BLaER1 treated with 17β-estradiol and CSF1 and Interleukin-3, amounts not matched to agents 10 nM and 100 nM (cell line): Measurements from ENCODE around the gene TTI1.

ENCODE experiments used
- H3K27ac ChIP-seq, 11 experiments: shearing (Covaris generic); formaldehyde crosslinking; 2 replicates each; pipeline ENCODE4 v1.8.1; 2022
- H3K27me3 ChIP-seq, 11 experiments: shearing (Covaris generic); formaldehyde crosslinking; 2 replicates each; pipeline ENCODE4 v1.8.1; 2022
- H3K36me3 ChIP-seq, 11 experiments: shearing (Covaris generic); formaldehyde crosslinking; 2 replicates each; pipeline ENCODE4 v1.8.1; 2022
- H3K4me1 ChIP-seq, 10 experiments: shearing (Covaris generic); formaldehyde crosslinking; 2 replicates each; pipeline ENCODE4 v1.8.1; 2022
- H3K4me2 ChIP-seq, 11 experiments: shearing (Covaris generic); formaldehyde crosslinking; 2 replicates each; pipeline ENCODE4 v1.8.1; 2022
- H3K4me3 ChIP-seq, 10 experiments: shearing (Covaris generic); formaldehyde crosslinking; 2 replicates each; pipeline ENCODE4 v1.8.1; 2022
- H3K9ac ChIP-seq, 11 experiments: shearing (Covaris generic); formaldehyde crosslinking; 2 replicates each; pipeline ENCODE4 v1.8.1; 2022
- H3K9me3 ChIP-seq, 11 experiments: shearing (Covaris generic); formaldehyde crosslinking; replicated peaks in 1 of 11; 2 replicates each; pipeline ENCODE4 v1.8.1; 2022
- H4K20me1 ChIP-seq, 11 experiments: shearing (Covaris generic); formaldehyde crosslinking; 2 replicates each; pipeline ENCODE4 v1.8.1; 2022
- Cebpa-rat ChIP-seq, 11 experiments: shearing (Covaris generic); IDR thresholded peaks; 2 replicates each; pipeline ENCODE4 v1.8.1; 2022

The TTI1 gene

GRCh38 chr20:37954626-37955025 is 78.6 kb downstream of the TTI1 start:
- H3K9me3 ChIP-seq: peaks cover 0 to 9% (median 4%) of the 10 kb centered on the region in 11 experiments; a peak in 8 of 22 replicates
- H3K4me1 ChIP-seq: peaks cover 0 to 4% (median 0%) of the 10 kb centered on the region in 10 experiments; a peak in 1 of 20 replicates
- no peak overlapping the region for H3K9ac ChIP-seq
- H3K27ac ChIP-seq: no peak overlapping the region
- no peak for TF ChIP-seq Cebpa-rat (IDR thresholded peaks at IDR 0.05)
- H3K4me2 ChIP-seq: no peak overlapping the region
- no peaks in the 10 kb centered on the region for H4K20me1 ChIP-seq
- H3K36me3 ChIP-seq: no peaks in the 10 kb centered on the region
- H3K4me3 ChIP-seq: no peak overlapping the region
- H3K27me3 ChIP-seq: no peaks in the 10 kb centered on the region

GRCh38 chr20:37954190-37954589 is 79.1 kb downstream of the TTI1 start:
- no peak overlapping the region for H3K27ac ChIP-seq
- H3K9me3 ChIP-seq: peaks cover 0 to 9% (median 4%) of the 10 kb centered on the region in 11 experiments; a peak in 8 of 22 replicates
- H3K9ac ChIP-seq: no peak overlapping the region
- H3K27me3 ChIP-seq: no peaks in the 10 kb centered on the region
- peaks cover 0 to 4% (median 0%) of the 10 kb centered on the region in 10 experiments; a peak in 1 of 20 replicates for H3K4me1 ChIP-seq
- no peak overlapping the region for H3K4me3 ChIP-seq
- no peak for TF ChIP-seq Cebpa-rat (IDR thresholded peaks at IDR 0.05)
- no peaks in the 10 kb centered on the region for H3K36me3 ChIP-seq
- no peaks in the 10 kb centered on the region for H4K20me1 ChIP-seq
- no peak overlapping the region for H3K4me2 ChIP-seq

- Histone ChIP-seq H4K20me1 (no peaks in the 10 kb centered on the region), H3K9ac (no peak overlapping the region), H3K9me3 (peaks cover 10 to 23% (median 17%) of the 10 kb centered on the region in 11 experiments; a peak in 21 of 22 replicates), H3K27ac (no peak overlapping the region), H3K4me2 (no peak overlapping the region), H3K4me3 (no peak overlapping the region), H3K27me3 (no peaks in the 10 kb centered on the region), H3K4me1 (no peaks in the 10 kb centered on the region), H3K36me3 (no peaks in the 10 kb centered on the region)
- TF ChIP-seq Cebpa-rat (IDR thresholded peaks at IDR 0.05): no peak
Observed at GRCh38 chr20:37948956-37949355, 84.3 kb downstream of the TTI1 start.

- no peaks in the 10 kb centered on the region for H3K36me3 ChIP-seq
- peaks cover 0 to 7% (median 0%) of the 10 kb centered on the region in 10 experiments; a peak in 2 of 20 replicates for H3K4me1 ChIP-seq
- H3K4me2 ChIP-seq: no peak overlapping the region
- peaks cover 10 to 23% (median 17%) of the 10 kb centered on the region in 11 experiments; a peak in 21 of 22 replicates for H3K9me3 ChIP-seq
- no peaks in the 10 kb centered on the region for H3K27me3 ChIP-seq
- no peak overlapping the region for H3K27ac ChIP-seq
- H3K4me3 ChIP-seq: no peak overlapping the region
- TF ChIP-seq Cebpa-rat (IDR thresholded peaks at IDR 0.05): no peak
- H3K9ac ChIP-seq: no peak overlapping the region
- no peaks in the 10 kb centered on the region for H4K20me1 ChIP-seq
Observed at GRCh38 chr20:37947943-37948342, 85.3 kb downstream of the TTI1 start.

GRCh38 chr20:37946946-37947345 is 86.3 kb downstream of the TTI1 start:
- Histone ChIP-seq H3K27me3 (no peaks in the 10 kb centered on the region), H3K4me1 (peaks cover 0 to 8% (median 0%) of the 10 kb centered on the region in 10 experiments; a peak in 2 of 20 replicates), H3K27ac (no peak overlapping the region), H3K9ac (no peak overlapping the region), H3K36me3 (no peaks in the 10 kb centered on the region), H3K9me3 (peaks cover 10 to 20% (median 15%) of the 10 kb centered on the region in 11 experiments; a peak in 21 of 22 replicates), H3K4me3 (no peak overlapping the region), H3K4me2 (no peak overlapping the region), H4K20me1 (no peaks in the 10 kb centered on the region)
- no peak for TF ChIP-seq Cebpa-rat (IDR thresholded peaks at IDR 0.05)

GRCh38 chr20:37945091-37945547 is 88.1 kb downstream of the TTI1 start:
- no peak overlapping the region for H3K9ac ChIP-seq
- peaks cover 0 to 8% (median 0%) of the 10 kb centered on the region in 10 experiments; a peak in 2 of 20 replicates for H3K4me1 ChIP-seq
- no peak overlapping the region for H3K4me3 ChIP-seq
- no peak overlapping the region for H3K4me2 ChIP-seq
- no peaks in the 10 kb centered on the region for H3K36me3 ChIP-seq
- H4K20me1 ChIP-seq: no peaks in the 10 kb centered on the region
- H3K27me3 ChIP-seq: no peaks in the 10 kb centered on the region
- peaks cover 10 to 17% (median 14%) of the 10 kb centered on the region in 11 experiments; a peak in 21 of 22 replicates for H3K9me3 ChIP-seq
- no peak overlapping the region for H3K27ac ChIP-seq
- no peak for TF ChIP-seq Cebpa-rat (IDR thresholded peaks at IDR 0.05)

GRCh38 chr20:37944456-37944981 is 88.7 kb downstream of the TTI1 start:
- Histone ChIP-seq H3K4me3 (no peak overlapping the region), H3K27ac (no peak overlapping the region), H4K20me1 (no peaks in the 10 kb centered on the region), H3K4me1 (peaks cover 0 to 8% (median 0%) of the 10 kb centered on the region in 10 experiments; a peak in 2 of 20 replicates), H3K9ac (no peak overlapping the region), H3K36me3 (no peaks in the 10 kb centered on the region), H3K9me3 (peaks cover 10 to 17% (median 14%) of the 10 kb centered on the region in 11 experiments; a peak in 21 of 22 replicates), H3K4me2 (no peak overlapping the region), H3K27me3 (no peaks in the 10 kb centered on the region)
- TF ChIP-seq Cebpa-rat (IDR thresholded peaks at IDR 0.05): no peak

GRCh38 chr20:37943501-37944455 is 89.5 kb downstream of the TTI1 start:
- TF ChIP-seq Cebpa-rat (IDR thresholded peaks at IDR 0.05): no peak
- Histone ChIP-seq H3K27ac (no peak overlapping the region), H3K27me3 (no peaks in the 10 kb centered on the region), H3K4me3 (no peak overlapping the region), H3K4me1 (peaks cover 0 to 8% (median 0%) of the 10 kb centered on the region in 10 experiments; a peak in 2 of 20 replicates), H3K9me3 (peaks cover 10 to 17% (median 13%) of the 10 kb centered on the region in 11 experiments; a peak in 21 of 22 replicates), H3K4me2 (no peak overlapping the region), H4K20me1 (no peaks in the 10 kb centered on the region), H3K9ac (no peak overlapping the region), H3K36me3 (no peaks in the 10 kb centered on the region)

- H3K27me3 ChIP-seq: no peaks in the 10 kb centered on the region
- H3K9ac ChIP-seq: no peak overlapping the region
- H3K4me1 ChIP-seq: peaks cover 0 to 8% (median 0%) of the 10 kb centered on the region in 10 experiments; a peak in 2 of 20 replicates
- H3K4me2 ChIP-seq: no peak overlapping the region
- no peaks in the 10 kb centered on the region for H4K20me1 ChIP-seq
- no peak overlapping the region for H3K4me3 ChIP-seq
- no peak overlapping the region for H3K27ac ChIP-seq
- H3K9me3 ChIP-seq: peaks cover 6 to 10% (median 8%) of the 10 kb centered on the region in 11 experiments; a peak in 21 of 22 replicates
- H3K36me3 ChIP-seq: no peaks in the 10 kb centered on the region
- TF ChIP-seq Cebpa-rat (IDR thresholded peaks at IDR 0.05): no peak
Observed at GRCh38 chr20:37943033-37943432, 90.2 kb downstream of the TTI1 start.
